IMR-90 (cell line): ENCODE data around the gene MEGF10. TPM values are rescaled to one million over a fixed set of nuclear protein-coding genes. Genes with fewer than 3 reads are reported as not detected.

Source experiments
- ATAC-seq: fragments of 200-7000 bp; cut with Tn5 transposase; 2 replicates; pipeline ENCODE4 v1.9.1; 2020; ENCODE audit warnings: low read depth, mild to moderate bottlenecking, moderate library complexity
- BruUV-seq: library from RNA; stranded (reverse); fragments of 400-500 nt; replicated peaks from 2 replicates; lab custom pipeline; 2021; lab: Mats Ljungman, UMichigan
- CTCF ChIA-PET: fragments of 300-600 bp; formaldehyde crosslinking; extraction: SDS; loops from one replicate; lab custom pipeline; 2021; ENCODE audit warnings: antibody characterized with exemption; lab: Yijun Ruan, JAX
- POLR2A ChIA-PET: fragments of 300-600 bp; sonication (Branson Sonifier 250); formaldehyde crosslinking; loops from one replicate; lab custom pipeline; 2022; ENCODE audit warnings: antibody characterized with exemption; ENCODE audit not compliant: unreplicated experiment; lab: Charles Lee
- DNase-seq: peaks from one replicate; pipeline ENCODE4 v3.0.0; 2013
- H2AFZ ChIP-seq: replicated peaks from 2 replicates; pipeline ENCODE3; 2013; ENCODE audit warnings: low read length, mild to moderate bottlenecking; ENCODE audit not compliant: poor library complexity
- H2AK5ac ChIP-seq: 2 replicates; pipeline ENCODE4 v1.6.1; 2013; ENCODE audit warnings: low read depth, low read length, inconsistent platforms
- H2AK9ac ChIP-seq: replicated peaks from 2 replicates; pipeline ENCODE3; 2013; ENCODE audit warnings: mild to moderate bottlenecking, low read depth, low read length, moderate library complexity; ENCODE audit not compliant: poor library complexity
- H2BK120ac ChIP-seq: 2 replicates; pipeline ENCODE4 v1.6.1; 2013; ENCODE audit warnings: low read depth, low read length, inconsistent platforms
- H2BK15ac ChIP-seq: 3 replicates; pipeline ENCODE4 v1.6.1; 2013; ENCODE audit warnings: low read depth, low read length, inconsistent platforms
- H2BK20ac ChIP-seq: 2 replicates; pipeline ENCODE4 v1.6.1; 2013; ENCODE audit warnings: low read depth, mild to moderate bottlenecking, inconsistent platforms, low read length, moderate library complexity
- H2BK5ac ChIP-seq: 2 replicates; pipeline ENCODE4 v1.6.1; 2013; ENCODE audit warnings: mild to moderate bottlenecking, low read depth, low read length, inconsistent platforms; ENCODE audit not compliant: poor library complexity, severe bottlenecking
- H3K14ac ChIP-seq: replicated peaks from 2 replicates; pipeline ENCODE4 v1.6.1; 2013; ENCODE audit warnings: low read depth, low read length, inconsistent platforms
- H3K18ac ChIP-seq: 2 replicates; pipeline ENCODE4 v1.6.1; 2013; ENCODE audit warnings: low read depth, low read length, control low read depth
- H3K23ac ChIP-seq: 2 replicates; pipeline ENCODE4 v1.6.1; 2013; ENCODE audit warnings: low read depth, low read length, inconsistent platforms
- H3K27ac ChIP-seq: 2 replicates; pipeline ENCODE4 v1.5.1; 2013; ENCODE audit warnings: mild to moderate bottlenecking, control low read depth, low read length; ENCODE audit not compliant: insufficient read depth
- H3K27me3 ChIP-seq: 2 replicates; pipeline ENCODE4 v1.6.1; 2013; ENCODE audit warnings: low read length; ENCODE audit not compliant: control insufficient read depth, insufficient read depth
- H3K36me3 ChIP-seq: 2 replicates; pipeline ENCODE4 v1.6.1; 2013; ENCODE audit warnings: low read length, mixed read lengths; ENCODE audit not compliant: control insufficient read depth, insufficient read depth
- H3K4ac ChIP-seq: 2 replicates; pipeline ENCODE4 v1.6.1; 2013; ENCODE audit warnings: low read depth, low read length, inconsistent platforms
- H3K4me1 ChIP-seq: 2 replicates; pipeline ENCODE4 v1.6.1; 2013; ENCODE audit warnings: low read length, mixed read lengths; ENCODE audit not compliant: control insufficient read depth, insufficient read depth
- H3K4me2 ChIP-seq: 2 replicates; pipeline ENCODE4 v1.6.1; 2013; ENCODE audit warnings: low read depth, mild to moderate bottlenecking, control low read depth, low read length, moderate library complexity
- H3K4me3 ChIP-seq: 2 replicates; pipeline ENCODE4 v1.5.1; 2013; ENCODE audit warnings: low read depth, mild to moderate bottlenecking, control low read depth, low read length, moderate library complexity; ENCODE audit not compliant: insufficient read depth
- H3K56ac ChIP-seq: 2 replicates; pipeline ENCODE4 v1.6.1; 2013; ENCODE audit warnings: low read length, inconsistent platforms; ENCODE audit not compliant: insufficient read depth; ENCODE audit errors: extremely low read depth
- H3K79me1 ChIP-seq, 2 experiments: 2 replicates each; pipeline ENCODE4 v1.6.1; 2013; ENCODE audit warnings: low read length in 2 of 2, inconsistent platforms in 1 of 2, low read depth in 1 of 2
- H3K9ac ChIP-seq: 2 replicates; pipeline ENCODE4 v1.6.1; 2013; ENCODE audit warnings: low read depth, low read length, control low read depth
- H3K9me1 ChIP-seq: 2 replicates; pipeline ENCODE4 v1.6.1; 2013; ENCODE audit warnings: low read length, inconsistent platforms; ENCODE audit not compliant: insufficient read depth
- H3K9me3 ChIP-seq: 2 replicates; pipeline ENCODE4 v1.6.1; 2013; ENCODE audit warnings: low read length; ENCODE audit not compliant: control insufficient read depth, insufficient read depth
- H4K20me1 ChIP-seq: 2 replicates; pipeline ENCODE4 v1.6.1; 2013; ENCODE audit warnings: low read length, inconsistent platforms; ENCODE audit not compliant: insufficient read depth
- H4K5ac ChIP-seq: 2 replicates; pipeline ENCODE4 v1.6.1; 2013; ENCODE audit warnings: mild to moderate bottlenecking, low read depth, low read length, control low read depth
- H4K8ac ChIP-seq, 2 experiments: 2 replicates each; pipeline ENCODE4 v1.6.1; 2013; ENCODE audit warnings: low read depth in 2 of 2, low read length in 2 of 2, control low read depth in 1 of 2, inconsistent platforms in 1 of 2
- H4K91ac ChIP-seq: 2 replicates; pipeline ENCODE4 v1.6.1; 2013; ENCODE audit warnings: low read depth, low read length, inconsistent platforms; ENCODE audit not compliant: insufficient read depth
- FOS ChIP-seq: fragments of 150-350 bp; IDR thresholded peaks from 2 replicates; pipeline ENCODE4 v1.6.1; 2016; ENCODE audit warnings: low read depth, low read length
- WGBS, 2 experiments: methylation state at CpG; one replicate each; pipeline versions ENCODE4 v1.1.5 to v1.1.7; 2013; ENCODE audit warnings: missing lambda C conversion rate in 2 of 2; ENCODE audit not compliant: insufficient read length in 1 of 2; ENCODE audit errors: extremely low coverage in 2 of 2; 5-methylcytosine and 5-hydroxymethylcytosine counted together
- dilution Hi-C: fragments of 300-500 bp; cut with HindIII; formaldehyde crosslinking; loops from one replicate; pipeline ENCODE4 v1.14.3; 2018; ENCODE audit warnings: low sequenced_read_pairs; ENCODE audit not compliant: unreplicated experiment
- in situ Hi-C: fragments of 300-500 bp; cut with MboI; formaldehyde crosslinking; loops from 3 replicates; pipeline ENCODE4 v1.14.3; 2019; ENCODE audit warnings: low sequenced_read_pairs, inconsistent platforms, mixed read lengths
- intact Hi-C: fragments of 100-400 bp; cut with micrococcal nuclease; formaldehyde crosslinking; loops from 2 replicates; pipeline ENCODE4 v1.10.0; 2022
- polyA plus RNA-seq, 3 experiments: library from polyadenylated mRNA; depleted of rRNA; stranded (reverse); fragments of >200 nt; gene quantifications; 2 replicates each; pipeline ENCODE4 v1.2.3, GENCODE V29; 2012; ENCODE audit warnings: low replicate concordance in 1 of 3
- total RNA-seq: library from RNA; depleted of rRNA; stranded (reverse); fragments of >200 nt; gene quantifications from 2 replicates; pipeline ENCODE4 v1.2.3, GENCODE V29; 2012
- TF ChIP-seq, protein P1 (sequence below): conservative IDR thresholded peaks from 2 replicates; pipeline ENCODE4 v1.5.1; 2012; ENCODE audit warnings: mild to moderate bottlenecking, low read depth, low read length, improper control_type of control experiment

Gene MEGF10
- total and polyA plus RNA-seq, 2 of the 4 experiments (the other 2 are of a cell fraction) = not detected

DNA sequence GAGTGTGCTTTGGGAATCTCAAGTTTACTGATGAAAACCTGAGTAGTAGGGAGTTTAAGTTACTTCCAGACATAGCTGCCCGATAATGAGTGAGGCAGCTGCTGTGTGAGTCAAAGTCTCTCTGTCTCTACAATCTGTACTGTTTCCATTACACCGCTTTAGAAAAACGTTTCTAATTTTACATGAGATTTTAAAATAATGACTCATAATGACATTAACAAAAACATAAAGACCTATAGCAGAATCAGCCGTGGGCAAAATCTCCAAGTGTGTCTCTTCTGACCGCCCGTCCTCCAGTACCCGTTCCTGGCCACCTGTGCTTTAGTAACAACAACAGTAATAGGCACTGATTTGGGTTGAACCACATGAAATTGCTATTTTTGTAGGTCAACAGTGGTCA is 157.2 kb downstream of the MEGF10 start:
- dilution Hi-C loops = no loop called here
- ChIA-PET CTCF (no interaction called here), POLR2A (no interaction called here)
- Histone ChIP-seq H3K18ac (no peak overlapping the region), H4K8ac (no peak overlapping the region), H4K91ac (no peak overlapping the region), H3K56ac (no peak overlapping the region), H2BK20ac (no peak overlapping the region), H3K36me3 (no peaks in the 10 kb centered on the region), H2AK9ac (no peak overlapping the region), H3K79me1 (no peaks in the 10 kb centered on the region), H3K4ac (no peak overlapping the region), H2AK5ac (no peak overlapping the region), H3K4me2 (no peak overlapping the region), H2BK15ac (no peak overlapping the region), H4K5ac (no peak overlapping the region), H3K9me3 (no peaks in the 10 kb centered on the region), H2AFZ (no peak overlapping the region), H3K4me3 (no peak overlapping the region), H4K20me1 (no peaks in the 10 kb centered on the region), H3K27ac (no peak overlapping the region), H2BK5ac (no peak overlapping the region), H3K23ac (no peak overlapping the region), H3K9me1 (peaks cover 2% of the 10 kb centered on the region; the same call in 1 of the 2 replicates), H2BK120ac (no peak overlapping the region), H3K9ac (no peak overlapping the region), H3K14ac (no peak overlapping the region), H3K27me3 (peaks cover 10% of the 10 kb centered on the region), H3K4me1 (peaks cover 2% of the 10 kb centered on the region; the same call in 1 of the 2 replicates)
- in situ Hi-C loops = no loop called here
- peak; percentile 81 for ATAC-seq
- TF ChIP-seq, protein P1, sequence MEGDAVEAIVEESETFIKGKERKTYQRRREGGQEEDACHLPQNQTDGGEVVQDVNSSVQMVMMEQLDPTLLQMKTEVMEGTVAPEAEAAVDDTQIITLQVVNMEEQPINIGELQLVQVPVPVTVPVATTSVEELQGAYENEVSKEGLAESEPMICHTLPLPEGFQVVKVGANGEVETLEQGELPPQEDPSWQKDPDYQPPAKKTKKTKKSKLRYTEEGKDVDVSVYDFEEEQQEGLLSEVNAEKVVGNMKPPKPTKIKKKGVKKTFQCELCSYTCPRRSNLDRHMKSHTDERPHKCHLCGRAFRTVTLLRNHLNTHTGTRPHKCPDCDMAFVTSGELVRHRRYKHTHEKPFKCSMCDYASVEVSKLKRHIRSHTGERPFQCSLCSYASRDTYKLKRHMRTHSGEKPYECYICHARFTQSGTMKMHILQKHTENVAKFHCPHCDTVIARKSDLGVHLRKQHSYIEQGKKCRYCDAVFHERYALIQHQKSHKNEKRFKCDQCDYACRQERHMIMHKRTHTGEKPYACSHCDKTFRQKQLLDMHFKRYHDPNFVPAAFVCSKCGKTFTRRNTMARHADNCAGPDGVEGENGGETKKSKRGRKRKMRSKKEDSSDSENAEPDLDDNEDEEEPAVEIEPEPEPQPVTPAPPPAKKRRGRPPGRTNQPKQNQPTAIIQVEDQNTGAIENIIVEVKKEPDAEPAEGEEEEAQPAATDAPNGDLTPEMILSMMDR = no peak
- peak; percentile 29; the same call in 1 of the 2 replicates for TF ChIP-seq FOS
- WGBS, 2 experiments = no CpG with 5 or more reads among the region's 7 CpGs
- DNase-seq = peak; percentile 74
- BruUV-seq = no TSS peak
- intact Hi-C loops = no loop called here
